H1 (cell line): ENCODE results near the gene SPRR3. TPM values are rescaled to one million over a fixed set of nuclear protein-coding genes. Genes with fewer than 3 reads are reported as not detected.

Source experiments
- RAD21 ChIP-seq, 2 experiments: IDR thresholded peaks in 1 of 2; conservative IDR thresholded peaks in 1 of 2; 2 replicates each; pipeline ENCODE4 v1.6.1; 2011; ENCODE audit warnings: low read depth in 2 of 2, low read length in 2 of 2, improper control_type of control experiment in 1 of 2, inconsistent platforms in 1 of 2, mild to moderate bottlenecking in 1 of 2, moderate library complexity in 1 of 2
- SIRT6 ChIP-seq: IDR thresholded peaks from one replicate; pipeline ENCODE4 v1.7.1; 2012; ENCODE audit warnings: low read length, inconsistent platforms
- polyA plus RNA-seq, 7 experiments: library from polyadenylated mRNA; depleted of rRNA in 3 of 7; stranded (reverse) in 5 of 7; unstranded in 2 of 7; fragments of >200 nt in 5 of 7; fragments of 200-250 nt in 2 of 7; gene quantifications; 1 replicate in 5 of 7; 2 replicates in 1 of 7; 4 replicates in 1 of 7; pipeline versions ENCODE4 v1.2.1 to v1.2.3, GENCODE V29; 2011 to 2013; ENCODE audit warnings: missing spikeins in 2 of 7, mixed read lengths in 2 of 7
- total RNA-seq: library from RNA; stranded (reverse); fragmentation: NEBNext Ultra II Directional; extraction: Animal tissue kit (Norgen Biotek cat#: 25700); gene quantifications from 2 replicates; pipeline ENCODE4 v1.2.1, GENCODE V29; 2021

The SPRR3 gene
- total and polyA plus RNA-seq, 2 of the 8 experiments (the other 6 are each of a cell fraction or from before 2014, with no cell fraction given) = not detected

DNA sequence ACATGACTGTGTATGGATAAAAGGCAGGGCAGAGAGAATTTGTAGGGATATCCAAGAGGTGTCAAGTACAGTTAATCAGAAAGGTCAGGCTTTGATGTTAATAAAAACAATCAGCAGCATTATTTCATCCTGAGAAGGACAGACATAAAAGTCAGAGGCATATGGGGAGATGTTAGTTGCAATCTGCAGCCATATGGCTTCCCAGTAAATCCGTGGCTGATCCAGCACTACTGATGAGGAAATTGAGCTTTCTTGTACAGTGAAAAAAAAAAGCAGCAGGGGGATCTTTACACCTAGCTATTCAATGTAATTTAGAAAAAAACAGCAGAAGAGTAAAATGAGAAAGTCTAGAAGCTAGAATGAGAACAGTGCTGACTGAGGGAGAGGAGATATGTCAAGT, 27.2 kb downstream of the SPRR3 start (continued):
- no peak for TF ChIP-seq RAD21 (IDR thresholded peaks at IDR 0.05 in 1 of 2, conservative IDR thresholded peaks at IDR 0.05 in 1 of 2; ENCODE audit: low read depth in 2 of 2, low read length in 2 of 2)
- no peak for TF ChIP-seq SIRT6
